GM18907 (cell line): ENCODE results near the gene KIF26B.

ENCODE experiments used
- ATAC-seq: cut with Tn5 transposase; IDR thresholded peaks from one replicate; pipeline ENCODE4 v1.9.1; 2021; ENCODE audit warnings: mild to moderate bottlenecking, moderate library complexity; ENCODE audit not compliant: unreplicated experiment

The KIF26B gene

GRCh38 chr1:245131026-245131393, 23.8 kb upstream of the KIF26B start:
- no peak for ATAC-seq

GRCh38 chr1:245132771-245133170, 22.0 kb upstream of the KIF26B start:
- ATAC-seq = no peak

- ATAC-seq = no peak
Measured at GRCh38 chr1:245133995-245134715, 20.6 kb upstream of the KIF26B start.

GRCh38 chr1:245142171-245142798, 12.5 kb upstream of the KIF26B start:
- no peak for ATAC-seq

- ATAC-seq = no peak
Measured at GRCh38 chr1:245142976-245143375, 11.8 kb upstream of the KIF26B start.

- ATAC-seq = no peak
Measured at GRCh38 chr1:245143849-245144248, 10.9 kb upstream of the KIF26B start.

GRCh38 chr1:245148069-245148468, 6.7 kb upstream of the KIF26B start:
- ATAC-seq = no peak

- ATAC-seq = no peak
Measured at GRCh38 chr1:245148861-245149260, 5.9 kb upstream of the KIF26B start.

GRCh38 chr1:245153081-245153551, 1.7 kb upstream of the KIF26B start:
- no peak for ATAC-seq

GRCh38 chr1:245153552-245154428, 995 bp upstream of the KIF26B start:
- ATAC-seq = no peak

- ATAC-seq = no peak
Measured at GRCh38 chr1:245155272-245156040, 671 bp downstream of the KIF26B start.

GRCh38 chr1:245156041-245156735, 1.4 kb downstream of the KIF26B start:
- ATAC-seq = peak; percentile 93

GRCh38 chr1:245156736-245157505, 2.1 kb downstream of the KIF26B start:
- ATAC-seq = no peak

- no peak for ATAC-seq
Measured at GRCh38 chr1:245158913-245159312, 4.1 kb downstream of the KIF26B start.

GRCh38 chr1:245160288-245160687, 5.5 kb downstream of the KIF26B start:
- ATAC-seq = no peak

GRCh38 chr1:245160741-245161400, 6.1 kb downstream of the KIF26B start:
- ATAC-seq = no peak

- no peak for ATAC-seq
Measured at GRCh38 chr1:245161866-245162265, 7.1 kb downstream of the KIF26B start.

GRCh38 chr1:245166471-245166885, 11.7 kb downstream of the KIF26B start:
- no peak for ATAC-seq

- ATAC-seq = no peak
Measured at GRCh38 chr1:245168086-245168485, 13.3 kb downstream of the KIF26B start.
